Measurements from ENCODE around the gene KCNIP3. TPM values are rescaled to one million over a fixed set of nuclear protein-coding genes. Genes with fewer than 3 reads are reported as not detected.
"Not testable (repeated sequence)": the region's sequence is repeated elsewhere in the genome, so short reads cannot be mapped to it uniquely, and the experiment has no call there.

KCNIP3 gene
- total and polyA plus RNA-seq, 4 donors, result 1.8 to 2.7 (median 2.1) TPM

GRCh38 chr2:95268211-95269035 lies 28.7 kb upstream of the KCNIP3 start:
- H3K4me3 ChIP-seq, result no peak overlapping the region
- no peaks in the 10 kb centered on the region for H3K27me3 ChIP-seq (ENCODE audit: control insufficient read depth in 3 of 3, insufficient read depth in 3 of 3, low read length in 2 of 3)
- no peak overlapping the region for H3K27ac ChIP-seq (ENCODE audit: low read depth in 1 of 2, low read length in 1 of 2)
- H3K9ac ChIP-seq (ENCODE audit: insufficient read depth in 1 of 2, low read length in 2 of 2), result no peak overlapping the region
- H3K4me1 ChIP-seq (ENCODE audit: control insufficient read depth in 5 of 5, insufficient read depth in 5 of 5, low read length in 5 of 5), result no peaks in the 10 kb centered on the region
- TF ChIP-seq CTCF (IDR thresholded peaks at IDR 0.05; ENCODE audit: control extremely low read depth, extremely low read depth), result no peak
- peak in 1 of 3 donors; percentile 9 for DNase-seq
- no peak for ATAC-seq (ENCODE audit: insufficient read depth, low FRiP score)
- H3K9me3 ChIP-seq (ENCODE audit: control insufficient read depth in 4 of 4, insufficient read depth in 3 of 4, low read length in 3 of 4), result no peaks in the 10 kb centered on the region
- WGBS, 2 donors, result 89 to 94% methylated on average over 13 of the region's 13 CpGs
- H3K36me3 ChIP-seq (ENCODE audit: control insufficient read depth in 4 of 4, insufficient read depth in 4 of 4, low read length in 4 of 4), result no peaks in the 10 kb centered on the region

GRCh38 chr2:95269036-95269680 lies 28.0 kb upstream of the KCNIP3 start:
- no peak overlapping the region for H3K9ac ChIP-seq (ENCODE audit: insufficient read depth in 1 of 2, low read length in 2 of 2)
- ATAC-seq (ENCODE audit: insufficient read depth, low FRiP score), result no peak
- 95 to 97% methylated on average over 10 of the region's 10 CpGs for WGBS, 2 donors
- H3K27ac ChIP-seq (ENCODE audit: low read depth in 1 of 2, low read length in 1 of 2), result no peak overlapping the region
- no peak for DNase-seq
- H3K36me3 ChIP-seq (ENCODE audit: control insufficient read depth in 4 of 4, insufficient read depth in 4 of 4, low read length in 4 of 4), result no peaks in the 10 kb centered on the region
- no peak overlapping the region for H3K4me3 ChIP-seq
- no peaks in the 10 kb centered on the region for H3K4me1 ChIP-seq (ENCODE audit: control insufficient read depth in 5 of 5, insufficient read depth in 5 of 5, low read length in 5 of 5)
- no peaks in the 10 kb centered on the region for H3K27me3 ChIP-seq (ENCODE audit: control insufficient read depth in 3 of 3, insufficient read depth in 3 of 3, low read length in 2 of 3)
- no peak for TF ChIP-seq CTCF (IDR thresholded peaks at IDR 0.05; ENCODE audit: control extremely low read depth, extremely low read depth)
- no peaks in the 10 kb centered on the region for H3K9me3 ChIP-seq (ENCODE audit: control insufficient read depth in 4 of 4, insufficient read depth in 3 of 4, low read length in 3 of 4)

- H3K27ac ChIP-seq (ENCODE audit: low read depth in 1 of 2, low read length in 1 of 2); DNase-seq; H3K9ac ChIP-seq (ENCODE audit: insufficient read depth in 1 of 2, low read length in 2 of 2); H3K4me3 ChIP-seq; H3K4me1 ChIP-seq (ENCODE audit: control insufficient read depth in 5 of 5, insufficient read depth in 5 of 5, low read length in 5 of 5); H3K27me3 ChIP-seq (ENCODE audit: control insufficient read depth in 3 of 3, insufficient read depth in 3 of 3, low read length in 2 of 3); H3K36me3 ChIP-seq (ENCODE audit: control insufficient read depth in 4 of 4, insufficient read depth in 4 of 4, low read length in 4 of 4); H3K9me3 ChIP-seq (ENCODE audit: control insufficient read depth in 4 of 4, insufficient read depth in 3 of 4, low read length in 3 of 4); ATAC-seq (ENCODE audit: insufficient read depth, low FRiP score): not testable (repeated sequence)
- 94 to 98% methylated on average over 5 of the region's 5 CpGs for WGBS, 2 donors
Observed at GRCh38 chr2:95269745-95270144, 27.4 kb upstream of the KCNIP3 start.

- no peak for TF ChIP-seq CTCF (IDR thresholded peaks at IDR 0.05; ENCODE audit: control extremely low read depth, extremely low read depth)
- Histone ChIP-seq H3K4me1 (ENCODE audit: control insufficient read depth in 5 of 5, insufficient read depth in 5 of 5, low read length in 5 of 5) (peaks cover 0 to 4% (median 0%) of the 10 kb centered on the region in 5 donors), H3K4me3 (no peak overlapping the region), H3K9ac (ENCODE audit: insufficient read depth in 1 of 2, low read length in 2 of 2) (no peak overlapping the region), H3K36me3 (ENCODE audit: control insufficient read depth in 4 of 4, insufficient read depth in 4 of 4, low read length in 4 of 4) (no peaks in the 10 kb centered on the region), H3K9me3 (ENCODE audit: control insufficient read depth in 4 of 4, insufficient read depth in 3 of 4, low read length in 3 of 4) (no peaks in the 10 kb centered on the region), H3K27me3 (ENCODE audit: control insufficient read depth in 3 of 3, insufficient read depth in 3 of 3, low read length in 2 of 3) (no peaks in the 10 kb centered on the region), H3K27ac (ENCODE audit: low read depth in 1 of 2, low read length in 1 of 2) (no peak overlapping the region)
- ATAC-seq (ENCODE audit: insufficient read depth, low FRiP score) (no peak), DNase-seq (peak in 1 of 3 donors; percentile 4)
- WGBS, 2 donors, result 91 to 94% methylated on average over 8 of the region's 8 CpGs
Observed at GRCh38 chr2:95270541-95271081, 26.5 kb upstream of the KCNIP3 start.
